Measurements from ENCODE around the gene DSCAML1. TPM values are rescaled to one million over a fixed set of nuclear protein-coding genes. Genes with fewer than 3 reads are reported as not detected.

DSCAML1 gene
- total RNA-seq, 2 experiments from 2014 or later, result 0.42 to 1.4 TPM

DNA sequence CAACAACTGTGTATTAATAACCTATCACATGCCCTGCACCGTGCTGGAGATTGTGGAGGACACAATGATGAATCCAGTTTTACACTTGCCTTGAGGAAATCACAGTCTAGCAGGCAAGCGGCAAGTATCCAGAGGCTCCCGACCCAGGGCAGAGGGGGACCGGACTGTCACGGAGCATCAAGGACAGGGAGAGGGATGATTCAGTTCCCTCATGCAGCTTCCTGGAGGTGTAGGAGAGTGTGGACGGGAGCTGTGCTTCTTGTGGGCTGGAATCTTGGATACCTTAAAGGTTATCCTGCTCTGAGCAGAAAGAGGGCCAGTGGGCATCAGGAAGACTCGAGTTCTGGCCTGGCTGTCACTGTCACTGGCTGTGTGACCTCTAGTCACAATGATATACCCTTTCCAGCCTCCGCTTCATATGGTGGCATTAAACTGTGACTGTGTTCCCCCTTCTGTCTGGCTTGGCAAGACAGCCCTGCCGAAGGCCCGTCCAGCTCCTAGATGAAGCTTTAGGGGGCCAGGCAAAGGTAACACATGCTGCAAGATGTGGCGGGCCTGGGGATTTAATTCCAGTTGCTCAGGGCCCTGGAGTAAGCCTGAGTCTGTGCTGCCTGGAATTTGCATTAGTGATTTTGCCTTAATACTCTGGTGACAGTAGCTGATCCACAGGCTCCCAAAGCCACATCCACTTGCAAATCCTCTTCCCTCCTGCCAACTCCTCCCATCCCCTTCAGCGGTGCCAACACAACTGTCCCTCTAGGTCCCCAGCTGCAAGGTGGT, 162.8 kb downstream of the DSCAML1 start:
- no peak for ATAC-seq
- H3K4me1 Mint-ChIP-seq, result no peaks in the 10 kb centered on the region
- no peaks in the 10 kb centered on the region for H3K27me3 Mint-ChIP-seq
- no peak overlapping the region for H3K4me3 Mint-ChIP-seq
- no peaks in the 10 kb centered on the region for H3K36me3 Mint-ChIP-seq
- no peak overlapping the region for H3K27ac Mint-ChIP-seq
- H3K9me3 Mint-ChIP-seq (ENCODE audit: low read depth), result no peaks in the 10 kb centered on the region
- DNase-seq, result no peak
- CTCF ChIA-PET, result interaction anchor here (1.5 kb wide), 1 partner anchor 208 kb away, joined by 4 read pairs; no protein-coding TSS in a partner anchor

DNA sequence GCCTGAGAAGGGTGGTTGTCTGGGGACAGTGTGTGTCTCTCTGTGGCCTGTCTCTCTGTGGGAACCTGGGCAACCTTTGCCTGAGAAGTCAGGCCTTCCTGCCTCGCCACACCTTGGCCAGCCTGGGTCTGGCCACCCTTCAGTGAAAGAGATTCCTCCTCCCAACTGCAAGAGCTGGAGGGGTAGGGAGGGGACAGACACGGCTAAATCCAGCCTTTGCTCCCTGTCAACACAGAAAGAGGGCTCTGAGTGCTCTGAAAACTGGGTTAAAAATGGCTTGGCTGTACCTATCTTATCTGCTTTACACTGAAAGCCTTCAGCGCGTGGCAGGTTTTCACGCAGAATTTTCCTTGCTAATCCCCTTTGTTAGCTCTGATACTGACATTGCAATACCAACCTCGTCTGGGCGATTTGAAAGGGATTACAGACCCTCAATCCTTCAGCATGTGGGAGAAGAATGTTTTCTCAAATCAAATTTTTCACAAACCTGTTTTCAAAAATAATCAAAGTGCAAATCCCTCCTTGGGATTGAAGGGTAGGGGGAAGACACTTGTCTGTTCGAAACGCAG, 163.7 kb downstream of the DSCAML1 start:
- ATAC-seq (no peak), DNase-seq (no peak)
- Mint-ChIP-seq H3K4me1 (no peaks in the 10 kb centered on the region), H3K36me3 (no peaks in the 10 kb centered on the region), H3K27ac (no peak overlapping the region), H3K9me3 (ENCODE audit: low read depth) (no peaks in the 10 kb centered on the region), H3K27me3 (no peaks in the 10 kb centered on the region), H3K4me3 (no peak overlapping the region)
- CTCF ChIA-PET, result no interaction called here

DNA sequence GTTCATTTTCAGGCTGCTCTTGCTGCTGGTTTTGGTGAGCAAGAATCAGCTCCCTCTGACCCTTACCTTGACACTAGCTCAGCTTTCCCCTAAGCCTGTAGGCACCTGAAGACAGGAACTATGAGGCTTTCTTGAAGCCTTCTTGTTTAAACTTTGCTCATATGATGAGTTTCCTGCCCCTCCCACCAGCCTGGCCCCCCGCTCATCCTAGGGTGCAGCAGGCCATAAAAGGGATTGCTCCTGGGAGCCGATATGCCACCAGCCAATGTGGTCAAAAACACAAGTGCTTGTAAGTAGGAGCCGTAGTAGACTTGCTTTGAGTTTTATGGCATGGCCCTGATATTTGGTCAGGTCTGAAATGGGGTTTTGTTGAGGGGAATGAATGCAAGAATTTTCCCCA, 164.7 kb downstream of the DSCAML1 start:
- Mint-ChIP-seq H3K27ac (no peak overlapping the region), H3K36me3 (no peaks in the 10 kb centered on the region), H3K27me3 (no peaks in the 10 kb centered on the region), H3K4me1 (no peaks in the 10 kb centered on the region), H3K4me3 (no peak overlapping the region), H3K9me3 (ENCODE audit: low read depth) (no peaks in the 10 kb centered on the region)
- ATAC-seq, result no peak
- CTCF ChIA-PET, result interaction anchor here (1.9 kb wide), 1 partner anchor 11 kb away, joined by 5 read pairs; no protein-coding TSS in a partner anchor
- DNase-seq, result no peak

DNA sequence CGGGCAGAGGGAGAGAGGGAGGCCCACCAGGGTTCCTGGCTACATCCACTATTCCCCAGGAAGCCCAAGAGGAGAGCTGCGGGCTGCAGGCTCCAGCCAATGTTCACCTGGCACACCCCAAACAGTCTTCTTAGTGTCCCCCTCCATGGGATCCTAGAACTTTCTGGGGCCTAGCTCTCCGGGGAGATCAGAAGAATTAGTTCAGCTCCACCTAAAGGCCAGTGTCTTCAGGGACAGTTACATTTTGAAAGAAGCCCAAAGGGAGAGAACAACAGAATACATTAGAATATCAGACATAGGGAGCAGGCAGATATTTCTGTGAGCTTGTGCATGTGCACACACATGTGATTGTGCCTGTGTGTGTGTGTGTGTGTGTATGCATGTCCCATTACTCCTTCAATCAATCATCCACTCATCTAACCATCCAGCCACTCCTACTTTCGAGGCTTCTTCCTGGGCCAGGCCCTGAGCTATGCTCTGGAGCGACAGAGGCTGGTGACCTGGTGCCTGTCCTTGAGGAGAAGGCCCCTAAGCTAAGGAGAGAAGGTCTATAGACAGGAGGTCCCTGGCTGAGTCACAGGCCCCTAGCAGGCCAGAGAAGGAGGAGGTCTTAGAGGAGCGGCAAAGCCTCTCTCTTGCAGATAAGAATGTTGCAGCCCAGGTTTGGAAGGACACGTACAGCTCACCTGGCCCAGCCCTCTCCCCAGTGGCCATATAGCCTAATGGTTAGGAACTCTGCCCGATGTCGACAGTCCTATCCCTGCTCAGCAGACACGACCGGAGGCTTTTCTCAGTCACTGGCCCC, 165.5 kb downstream of the DSCAML1 start:
- ATAC-seq, result no peak
- H3K36me3 Mint-ChIP-seq, result no peaks in the 10 kb centered on the region
- no peaks in the 10 kb centered on the region for H3K27me3 Mint-ChIP-seq
- H3K9me3 Mint-ChIP-seq (ENCODE audit: low read depth), result no peaks in the 10 kb centered on the region
- no peak for DNase-seq
- H3K4me3 Mint-ChIP-seq, result no peak overlapping the region
- H3K27ac Mint-ChIP-seq, result no peak overlapping the region
- H3K4me1 Mint-ChIP-seq, result no peaks in the 10 kb centered on the region
- CTCF ChIA-PET, result interaction anchor here (0.9 to 1.9 kb wide), 2 partner anchors 10 to 206 kb away, joined by 5 read pairs; no protein-coding TSS in a partner anchor

DNA sequence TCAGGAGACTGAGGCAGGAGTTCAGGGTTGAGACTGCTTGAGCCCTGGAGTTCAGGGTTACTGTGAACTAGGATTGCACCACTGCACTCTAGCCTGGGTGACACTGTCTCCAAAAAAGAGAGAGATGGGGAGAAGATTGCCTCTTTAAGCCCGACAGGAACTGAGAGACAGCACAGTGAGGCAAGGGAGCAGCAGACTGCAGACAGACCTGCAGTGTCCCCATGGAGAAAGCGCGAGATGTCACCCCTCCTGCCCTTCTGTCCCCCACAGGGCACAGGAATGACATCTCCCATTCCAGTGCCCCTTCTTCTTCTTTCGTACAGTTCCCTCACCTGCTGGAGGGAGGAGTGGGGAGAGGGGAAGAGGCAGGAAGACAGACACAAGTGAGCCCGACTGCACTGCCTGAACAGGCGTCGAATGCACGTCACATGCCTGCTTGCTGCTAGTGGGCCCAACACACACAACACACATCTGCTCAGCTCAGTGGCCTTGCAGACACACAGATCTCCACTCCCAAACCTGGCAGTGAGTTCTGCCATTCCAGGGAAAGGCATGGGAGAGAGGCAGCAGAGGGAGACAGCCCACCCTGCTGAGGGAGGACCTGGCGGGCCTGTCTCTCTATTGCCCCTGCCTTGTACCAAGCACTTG, 167.0 kb downstream of the DSCAML1 start:
- Mint-ChIP-seq H3K4me3 (no peak overlapping the region), H3K27ac (no peak overlapping the region), H3K27me3 (no peaks in the 10 kb centered on the region), H3K4me1 (no peaks in the 10 kb centered on the region), H3K36me3 (no peaks in the 10 kb centered on the region), H3K9me3 (ENCODE audit: low read depth) (no peaks in the 10 kb centered on the region)
- ATAC-seq, result no peak
- CTCF ChIA-PET, result interaction anchor here (1.7 kb wide), 1 partner anchor 12 kb away, joined by 5 read pairs; no protein-coding TSS in a partner anchor
- DNase-seq, result no peak

DNA sequence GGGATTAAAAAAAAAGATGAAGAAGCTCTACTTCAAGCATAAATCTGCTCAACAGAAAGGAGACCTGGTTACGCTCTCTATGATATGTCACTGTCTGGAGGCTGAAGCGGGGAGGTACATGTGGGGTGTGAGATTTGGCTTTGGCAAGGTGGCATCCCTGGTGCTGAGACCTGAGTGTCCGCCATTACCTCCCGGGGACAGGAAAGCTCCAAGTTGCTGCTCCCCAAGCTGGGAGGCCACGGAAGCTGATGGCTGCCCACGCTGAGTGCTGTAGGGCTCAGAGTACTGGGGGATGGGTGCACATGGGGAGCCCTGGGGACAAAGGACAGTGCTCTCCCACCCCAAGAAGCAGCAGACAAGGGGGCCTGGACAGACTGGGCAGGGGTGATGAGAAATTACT, 167.9 kb downstream of the DSCAML1 start:
- Mint-ChIP-seq H3K4me3 (no peak overlapping the region), H3K36me3 (no peaks in the 10 kb centered on the region), H3K27ac (no peak overlapping the region), H3K9me3 (ENCODE audit: low read depth) (no peaks in the 10 kb centered on the region), H3K4me1 (no peaks in the 10 kb centered on the region), H3K27me3 (peaks cover under 1% of the 10 kb centered on the region)
- CTCF ChIA-PET, result interaction anchor here (1.7 kb wide), 1 partner anchor 11 kb away, joined by 5 read pairs; no protein-coding TSS in a partner anchor
- ATAC-seq (no peak), DNase-seq (no peak)

DNA sequence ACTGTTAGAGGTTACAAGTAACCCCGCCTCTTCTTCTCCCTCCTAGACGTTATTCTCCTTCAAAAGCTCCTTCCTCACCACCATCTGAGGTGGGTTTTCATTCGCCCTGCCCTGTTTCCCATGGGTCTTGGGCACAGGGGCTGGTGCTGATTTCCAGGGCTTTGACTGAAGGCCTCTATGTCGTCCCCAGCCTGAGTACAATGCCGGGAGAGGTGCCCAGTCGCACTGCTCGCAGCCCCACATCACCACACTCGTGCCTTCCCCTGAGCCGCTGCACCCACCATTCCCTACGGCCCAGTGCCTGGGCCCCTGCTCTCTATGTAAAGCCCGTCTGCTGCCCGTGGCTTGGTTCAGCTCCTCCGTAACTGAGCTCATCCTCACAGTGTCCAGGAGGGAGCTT, 169.8 kb downstream of the DSCAML1 start:
- H3K4me3 Mint-ChIP-seq, result no peak overlapping the region
- no peaks in the 10 kb centered on the region for H3K36me3 Mint-ChIP-seq
- H3K27me3 Mint-ChIP-seq, result peaks cover 3% of the 10 kb centered on the region
- CTCF ChIA-PET, result no interaction called here
- no peaks in the 10 kb centered on the region for H3K4me1 Mint-ChIP-seq
- DNase-seq, result no peak
- no peaks in the 10 kb centered on the region for H3K9me3 Mint-ChIP-seq (ENCODE audit: low read depth)
- H3K27ac Mint-ChIP-seq, result no peak overlapping the region
- ATAC-seq, result no peak

DNA sequence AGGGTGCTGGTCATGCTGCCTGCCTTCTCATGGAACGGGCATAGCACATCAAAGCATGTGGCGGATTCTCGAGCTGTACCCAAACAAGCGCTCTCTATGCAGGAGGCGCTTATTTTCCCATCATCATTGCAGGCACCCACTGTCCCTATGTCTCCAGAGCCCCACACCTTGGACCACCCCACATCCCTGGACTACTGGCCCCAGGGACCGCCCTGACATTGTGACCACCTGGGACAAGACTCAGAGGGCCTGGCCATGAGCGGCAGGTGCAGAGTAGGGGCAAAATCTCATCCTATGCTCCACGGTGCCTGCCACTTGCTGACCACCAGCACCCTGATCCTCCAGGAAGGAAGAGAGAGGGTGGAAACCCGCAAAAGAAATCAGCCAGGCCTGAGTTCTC, 170.4 kb downstream of the DSCAML1 start:
- Mint-ChIP-seq H3K4me1 (no peaks in the 10 kb centered on the region), H3K9me3 (ENCODE audit: low read depth) (no peaks in the 10 kb centered on the region), H3K4me3 (no peak overlapping the region), H3K36me3 (no peaks in the 10 kb centered on the region), H3K27ac (no peak overlapping the region), H3K27me3 (peaks cover 3% of the 10 kb centered on the region)
- ATAC-seq (no peak), DNase-seq (no peak)
- CTCF ChIA-PET, result no interaction called here

DNA sequence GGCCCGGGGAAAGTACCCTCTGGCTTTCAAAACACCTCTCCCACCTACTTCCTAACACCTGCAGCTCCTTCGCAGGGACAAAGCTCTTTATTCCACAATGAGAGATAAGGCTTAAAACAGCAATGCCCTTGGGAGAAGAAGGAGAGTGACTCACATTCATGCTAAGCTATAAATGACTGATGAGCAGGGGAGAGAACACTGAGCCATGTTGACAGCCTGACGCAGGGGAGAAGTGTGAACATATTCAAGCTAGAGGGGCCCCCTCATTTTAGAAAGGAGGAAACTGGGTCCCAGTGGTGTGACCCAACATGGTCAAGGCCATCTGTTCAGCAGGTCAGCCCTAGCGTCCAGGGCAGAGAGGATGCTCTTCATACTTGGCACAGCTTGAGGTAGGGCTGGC, 171.8 kb downstream of the DSCAML1 start:
- CTCF ChIA-PET, result interaction anchor here (2.6 kb wide), 1 partner anchor 199 kb away, joined by 10 read pairs; no protein-coding TSS in a partner anchor
- DNase-seq (no peak), ATAC-seq (no peak)
- no peak overlapping the region for H3K27ac Mint-ChIP-seq
- no peak overlapping the region for H3K4me3 Mint-ChIP-seq
- no peaks in the 10 kb centered on the region for H3K36me3 Mint-ChIP-seq
- H3K9me3 Mint-ChIP-seq (ENCODE audit: low read depth), result peaks cover 3% of the 10 kb centered on the region
- H3K27me3 Mint-ChIP-seq, result peaks cover 3% of the 10 kb centered on the region
- no peaks in the 10 kb centered on the region for H3K4me1 Mint-ChIP-seq

DNA sequence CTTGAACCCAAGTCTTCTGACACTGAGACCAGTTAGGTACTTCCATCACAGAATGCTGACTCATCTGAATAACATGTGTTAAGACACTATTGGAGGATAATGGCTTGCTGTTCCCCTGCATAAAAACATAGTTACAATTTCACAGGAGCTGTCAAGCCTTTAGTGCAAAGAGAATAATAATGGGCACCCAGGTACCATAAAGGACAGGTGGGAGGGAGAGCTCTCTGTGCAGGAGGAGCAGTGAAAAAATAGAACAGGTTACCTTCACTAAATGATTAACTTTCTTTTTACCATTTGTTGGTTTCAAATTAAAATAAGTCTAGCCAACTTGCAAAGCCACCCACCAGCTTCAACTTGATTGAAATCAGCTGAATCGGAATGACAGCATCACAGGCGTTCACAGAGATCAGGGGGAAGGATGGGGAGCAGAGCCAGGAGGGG, 173.2 kb downstream of the DSCAML1 start:
- H3K4me1 Mint-ChIP-seq, result no peaks in the 10 kb centered on the region
- H3K4me3 Mint-ChIP-seq, result no peak overlapping the region
- H3K36me3 Mint-ChIP-seq, result no peaks in the 10 kb centered on the region
- DNase-seq, result no peak
- peaks cover 3% of the 10 kb centered on the region for H3K9me3 Mint-ChIP-seq (ENCODE audit: low read depth)
- H3K27ac Mint-ChIP-seq, result no peak overlapping the region
- peaks cover 9% of the 10 kb centered on the region for H3K27me3 Mint-ChIP-seq
- ATAC-seq, result no peak
- CTCF ChIA-PET, result interaction anchor here (2.6 kb wide), 1 partner anchor 197 kb away, joined by 10 read pairs; no protein-coding TSS in a partner anchor

DNA sequence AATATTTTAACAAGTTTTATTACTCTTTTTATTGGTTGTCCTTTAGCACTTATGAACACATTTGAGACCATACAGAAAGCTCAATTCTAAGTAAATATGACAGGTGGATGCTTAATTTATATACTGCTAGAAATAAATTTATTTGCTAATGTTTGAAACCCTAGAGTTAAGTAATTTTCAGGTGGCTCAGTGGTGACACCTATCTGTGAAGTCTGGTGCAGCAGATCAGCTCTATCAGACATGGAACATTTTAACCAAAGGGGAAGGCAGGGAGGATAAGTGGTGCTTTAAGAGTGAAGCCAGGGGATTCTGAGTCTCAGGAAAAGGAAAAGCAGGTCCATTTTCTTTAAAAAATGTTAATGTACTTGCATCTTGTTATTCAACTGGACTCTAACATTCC, 175.8 kb downstream of the DSCAML1 start:
- CTCF ChIA-PET, result interaction anchor here (0.8 to 2.7 kb wide), 18 partner anchors 10 to 394 kb away, joined by 3 to 45 read pairs (median 4); no protein-coding TSS in a partner anchor
- H3K4me1 Mint-ChIP-seq, result no peaks in the 10 kb centered on the region
- peaks cover 13% of the 10 kb centered on the region for H3K27me3 Mint-ChIP-seq
- ATAC-seq (no peak), DNase-seq (no peak)
- H3K27ac Mint-ChIP-seq, result no peak overlapping the region
- H3K36me3 Mint-ChIP-seq, result no peaks in the 10 kb centered on the region
- no peak overlapping the region for H3K4me3 Mint-ChIP-seq
- H3K9me3 Mint-ChIP-seq (ENCODE audit: low read depth), result peaks cover 3% of the 10 kb centered on the region

DNA sequence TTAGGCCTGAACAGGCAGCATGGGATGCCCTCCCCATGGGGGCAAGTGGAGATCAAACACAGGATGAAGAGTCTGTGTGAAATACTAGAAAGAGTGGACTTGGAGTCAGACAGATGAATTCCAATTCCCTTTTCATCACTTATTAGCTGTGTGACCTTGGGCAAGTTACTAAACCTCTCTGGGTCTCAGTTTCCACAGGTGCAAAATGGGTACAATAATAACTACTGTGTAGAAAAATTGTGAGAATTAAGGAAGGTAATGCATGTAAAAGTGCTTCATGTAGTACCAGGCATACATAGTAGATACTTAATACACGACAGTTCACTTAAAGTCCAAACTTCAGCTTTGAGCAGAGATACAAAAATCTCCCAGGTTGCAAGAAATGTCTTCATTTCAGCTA, 176.4 kb downstream of the DSCAML1 start:
- Mint-ChIP-seq H3K36me3 (no peaks in the 10 kb centered on the region), H3K4me1 (no peaks in the 10 kb centered on the region), H3K27ac (no peak overlapping the region), H3K27me3 (peaks cover 13% of the 10 kb centered on the region), H3K4me3 (no peak overlapping the region), H3K9me3 (ENCODE audit: low read depth) (peaks cover 3% of the 10 kb centered on the region)
- no peak for DNase-seq
- no peak for ATAC-seq
- CTCF ChIA-PET, result interaction anchor here (0.8 to 2.7 kb wide), 15 partner anchors 10 to 290 kb away, joined by 3 to 45 read pairs (median 4); no protein-coding TSS in a partner anchor

DNA sequence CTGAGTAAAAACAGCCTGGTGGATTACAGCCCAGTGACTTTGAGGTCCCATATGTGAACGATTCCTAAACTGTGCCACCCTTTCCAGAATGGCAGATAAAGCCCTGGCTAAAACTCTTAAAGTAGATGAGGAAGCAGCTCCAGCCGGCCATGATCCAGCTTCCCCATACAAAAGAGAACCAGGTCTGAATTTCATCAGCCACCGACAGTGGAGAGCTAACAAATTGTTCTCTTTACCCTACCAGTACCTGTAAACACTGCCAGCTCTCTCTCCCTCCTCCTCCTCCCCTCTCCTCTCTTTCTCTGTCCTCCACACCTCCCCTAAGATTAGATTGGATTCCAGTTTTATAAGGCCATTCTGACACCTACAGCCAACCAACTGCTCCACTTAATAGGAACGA, 176.9 kb downstream of the DSCAML1 start:
- CTCF ChIA-PET, result interaction anchor here (1.2 to 2.4 kb wide), 3 partner anchors 9 to 291 kb away, joined by 3 to 45 read pairs (median 9); no protein-coding TSS in a partner anchor
- H3K36me3 Mint-ChIP-seq, result no peaks in the 10 kb centered on the region

More for the DNA sequence above, 176.9 kb downstream of the DSCAML1 start:
- ATAC-seq (no peak), DNase-seq (no peak)
- Mint-ChIP-seq H3K4me3 (no peak overlapping the region), H3K4me1 (no peaks in the 10 kb centered on the region), H3K9me3 (ENCODE audit: low read depth) (peaks cover 3% of the 10 kb centered on the region), H3K27ac (no peak overlapping the region), H3K27me3 (peaks cover 13% of the 10 kb centered on the region)
